Fibroblast of gingiva (primary cell): Measurements from ENCODE around the gene MACROD2.
A peak's percentile ranks its signal among the peaks of the same experiment; 100 is the strongest.

ENCODE experiments used
- DNase-seq: peaks from one replicate; pipeline ENCODE4 v3.0.0-alpha.2; 2011; ENCODE audit warnings: low read depth

MACROD2 gene

DNA sequence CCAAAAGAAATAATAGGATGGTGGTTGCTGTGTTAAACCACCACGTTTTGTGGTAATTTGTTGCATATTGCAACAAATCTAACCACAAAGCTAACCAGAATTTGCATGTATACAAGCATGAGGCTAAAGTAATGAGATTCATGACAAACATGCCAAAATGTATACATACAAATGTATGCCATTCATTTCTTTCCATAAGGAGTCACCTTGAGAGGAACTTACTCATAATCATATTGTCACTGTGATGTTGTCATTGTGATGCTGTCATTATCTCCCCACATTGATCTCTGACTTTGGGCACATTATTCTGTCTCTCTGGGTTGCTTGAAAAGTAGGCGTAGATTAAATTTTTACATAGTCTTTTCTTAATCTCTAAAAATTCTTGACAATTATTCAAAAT lies 1228.9 kb downstream of the MACROD2 start:
- no peak for DNase-seq

DNA sequence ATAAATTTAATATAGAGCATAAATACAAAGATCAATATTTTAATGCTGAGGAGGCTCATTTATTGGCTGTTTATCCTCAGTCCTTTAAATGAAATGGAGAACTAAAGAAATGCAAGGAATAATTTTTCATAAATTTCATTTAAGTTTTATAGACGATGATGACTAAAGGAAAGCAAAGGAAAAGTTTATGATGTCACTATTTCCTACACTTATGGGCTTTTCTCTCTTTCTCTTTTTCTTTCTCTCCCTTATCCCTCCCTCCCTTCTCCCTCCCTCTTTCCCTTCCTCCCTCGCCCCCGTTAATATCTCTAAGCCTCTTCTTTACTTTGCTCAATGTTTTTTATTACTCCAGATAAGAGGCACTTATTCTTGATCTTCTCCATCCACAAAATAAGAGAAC lies 1231.8 kb downstream of the MACROD2 start:
- DNase-seq: no peak

DNA sequence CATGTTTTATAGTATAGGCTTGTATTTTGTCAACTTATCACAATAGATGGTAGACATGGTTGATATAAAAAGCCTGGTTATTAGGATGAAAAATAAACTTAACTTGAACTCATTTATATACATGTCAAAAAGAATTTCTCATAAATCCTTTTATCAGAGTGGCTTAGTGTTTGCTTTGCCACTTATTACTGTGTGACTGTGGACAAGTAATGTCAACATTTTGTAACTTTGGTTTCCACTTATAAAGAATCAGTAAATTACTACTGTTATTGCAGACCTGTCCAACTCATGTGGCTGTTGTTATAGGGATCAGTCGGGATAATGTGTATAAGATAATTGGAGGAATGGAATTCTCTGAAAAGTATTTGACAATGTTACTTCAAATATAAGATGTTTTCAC lies 1236.9 kb downstream of the MACROD2 start:
- no peak for DNase-seq

DNA sequence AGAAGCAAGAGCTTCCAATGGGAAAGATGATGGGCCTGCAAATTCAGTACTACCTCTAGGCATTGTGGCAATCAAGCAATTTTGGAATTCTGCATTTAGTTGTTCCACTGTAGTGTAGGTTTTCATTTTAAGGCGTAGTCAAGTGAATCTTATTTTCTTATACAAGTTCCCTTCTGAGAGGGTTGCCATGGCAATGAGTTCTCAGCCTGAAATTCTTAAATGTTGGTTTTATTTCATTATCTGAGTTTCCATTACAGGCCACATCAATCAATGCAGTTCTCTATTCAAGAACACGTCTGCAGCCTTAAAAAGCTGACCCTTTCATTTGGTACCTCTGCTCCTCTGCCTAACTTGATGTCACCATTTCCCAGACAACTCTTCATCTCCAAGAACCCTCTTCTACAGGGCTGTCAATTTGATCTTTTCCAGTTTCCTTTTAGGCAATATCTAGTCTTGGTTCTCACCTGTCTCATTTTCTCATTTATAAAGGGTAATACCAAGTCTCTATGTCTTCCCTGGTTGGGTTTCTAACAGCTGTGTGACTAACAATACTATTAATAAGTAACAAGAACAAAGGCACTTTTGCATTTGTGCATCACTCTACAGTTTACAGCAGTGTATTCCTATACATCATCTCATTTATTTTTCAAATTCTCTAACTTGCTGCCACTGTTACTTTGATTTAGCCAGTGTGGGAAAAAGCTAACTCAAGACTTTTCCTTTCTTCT lies 1240.3 kb downstream of the MACROD2 start:
- no peak for DNase-seq

DNA sequence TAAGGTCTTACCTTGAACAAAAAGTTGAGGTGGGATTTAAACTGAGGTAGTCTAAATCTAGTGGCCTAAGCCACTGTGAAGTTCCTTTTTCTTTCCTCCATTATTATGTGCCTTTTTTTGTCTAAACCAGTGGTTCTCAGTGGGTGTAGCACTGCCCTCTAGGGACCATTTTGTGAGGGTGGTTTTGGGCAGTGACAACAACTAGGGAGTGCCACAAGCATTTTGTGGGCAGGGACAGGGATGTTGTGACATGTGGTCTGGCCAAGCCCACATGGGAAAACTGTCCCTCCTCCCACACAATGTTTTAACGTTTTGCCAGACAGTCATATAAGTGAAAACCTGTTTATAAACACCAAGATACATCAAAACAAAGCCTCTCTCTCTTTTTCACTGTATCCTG lies 1241.5 kb downstream of the MACROD2 start:
- DNase-seq: peak; percentile 50

DNA sequence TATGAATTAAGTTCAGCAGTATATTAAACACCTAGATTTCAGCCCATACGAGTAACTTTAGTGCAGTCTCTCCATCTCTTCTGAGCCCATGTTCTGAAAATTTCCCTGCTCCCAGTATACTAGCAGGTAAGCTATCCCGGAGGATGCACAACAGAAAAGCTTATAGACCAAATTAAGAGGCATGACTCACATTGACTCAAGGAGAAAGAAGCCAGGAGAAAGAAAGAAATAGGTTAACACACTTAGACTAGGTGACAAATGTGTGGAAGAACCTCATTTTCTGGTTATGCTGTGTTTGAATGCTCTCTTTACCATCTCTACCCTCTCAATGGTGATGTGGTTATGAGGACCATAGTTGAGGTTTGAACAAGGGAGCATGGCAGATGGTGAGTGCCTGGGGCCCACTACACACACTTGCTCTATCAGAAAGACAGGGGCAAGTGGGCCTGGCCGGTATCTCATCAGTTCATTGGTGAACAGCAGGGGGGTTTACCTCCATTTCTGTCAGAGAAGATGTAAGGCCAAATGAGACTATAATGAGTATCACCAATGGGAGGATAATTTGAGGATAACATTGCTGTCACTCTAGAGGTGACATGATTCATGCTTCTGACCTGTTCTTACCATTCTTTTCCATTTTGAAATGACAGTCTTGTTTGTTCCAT lies 1244.4 kb downstream of the MACROD2 start:
- DNase-seq: no peak

DNA sequence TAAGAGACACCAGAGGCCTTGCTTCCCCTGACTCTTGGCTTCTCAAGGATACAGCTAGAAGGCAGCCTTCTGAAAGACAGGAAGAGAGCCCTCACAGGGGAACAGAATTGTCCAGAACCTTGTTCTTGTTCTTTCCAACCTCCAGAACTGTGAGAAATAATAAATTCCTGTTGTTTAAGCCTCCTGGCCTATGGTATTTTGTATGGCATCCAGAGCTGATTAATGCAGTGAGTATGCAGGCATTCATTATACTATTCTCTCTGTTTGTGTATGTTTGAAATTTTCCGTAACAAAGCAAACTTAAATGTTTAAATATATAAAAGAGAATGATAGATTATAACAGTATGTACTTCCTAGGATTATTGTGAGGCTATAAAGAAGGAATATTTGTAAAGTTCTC lies 1245.5 kb downstream of the MACROD2 start:
- DNase-seq: peak; percentile 6

DNA sequence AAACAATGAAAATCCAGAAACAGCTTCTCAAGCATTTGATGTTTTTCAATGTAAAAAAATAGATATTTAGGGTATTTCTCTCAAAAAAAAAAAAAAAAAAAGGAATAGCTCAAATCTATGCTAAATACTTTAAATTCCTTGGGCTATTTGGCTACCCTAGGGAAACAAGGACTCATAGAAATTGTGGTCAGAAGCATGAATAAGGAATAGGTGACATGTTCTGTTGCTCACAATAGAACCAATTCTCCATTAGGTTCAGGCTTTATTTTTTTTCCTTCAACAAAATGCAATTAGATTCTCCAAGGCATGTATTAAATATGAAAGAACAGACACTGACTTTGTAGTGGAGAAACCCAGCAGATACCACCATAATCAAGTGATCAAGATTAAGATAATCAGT lies 1246.4 kb downstream of the MACROD2 start:
- no peak for DNase-seq

DNA sequence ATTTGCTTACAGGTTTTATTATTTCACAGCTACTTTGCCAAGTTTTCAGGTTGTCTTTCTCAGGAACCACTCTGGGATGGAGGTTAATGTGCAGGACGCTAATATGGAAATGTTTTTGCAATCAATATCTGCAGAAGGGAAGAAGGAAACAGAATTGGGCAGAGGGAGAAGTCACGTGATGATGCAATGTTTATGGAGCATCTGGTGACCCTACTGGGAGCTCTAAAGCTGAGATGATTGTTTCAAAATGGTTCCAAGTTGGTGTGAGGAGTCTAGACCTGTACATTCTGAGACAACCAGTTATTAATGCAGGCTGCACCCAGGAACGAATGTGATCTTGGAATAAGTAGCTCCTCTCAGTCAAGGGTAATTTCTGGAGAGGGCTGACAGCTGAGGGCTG lies 1247.5 kb downstream of the MACROD2 start:
- DNase-seq: no peak

DNA sequence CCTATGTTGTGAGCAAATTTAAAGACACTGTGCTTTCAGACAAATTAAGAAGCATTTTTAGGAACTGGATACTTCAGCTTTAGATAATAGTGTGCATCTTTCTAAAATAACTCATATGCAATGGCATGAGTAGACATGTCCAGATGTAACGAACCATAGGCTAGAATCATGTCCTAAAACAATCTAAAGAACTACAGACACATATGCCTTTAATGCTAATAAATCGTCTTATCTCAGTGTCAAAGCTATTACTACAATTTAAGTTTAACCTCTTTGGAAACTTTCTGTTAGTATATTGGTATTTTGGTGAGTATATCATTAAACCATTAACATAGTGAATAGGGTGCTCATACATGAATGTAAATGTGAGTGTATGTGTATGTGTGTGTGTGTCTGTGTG lies 1250.6 kb downstream of the MACROD2 start:
- no peak for DNase-seq

DNA sequence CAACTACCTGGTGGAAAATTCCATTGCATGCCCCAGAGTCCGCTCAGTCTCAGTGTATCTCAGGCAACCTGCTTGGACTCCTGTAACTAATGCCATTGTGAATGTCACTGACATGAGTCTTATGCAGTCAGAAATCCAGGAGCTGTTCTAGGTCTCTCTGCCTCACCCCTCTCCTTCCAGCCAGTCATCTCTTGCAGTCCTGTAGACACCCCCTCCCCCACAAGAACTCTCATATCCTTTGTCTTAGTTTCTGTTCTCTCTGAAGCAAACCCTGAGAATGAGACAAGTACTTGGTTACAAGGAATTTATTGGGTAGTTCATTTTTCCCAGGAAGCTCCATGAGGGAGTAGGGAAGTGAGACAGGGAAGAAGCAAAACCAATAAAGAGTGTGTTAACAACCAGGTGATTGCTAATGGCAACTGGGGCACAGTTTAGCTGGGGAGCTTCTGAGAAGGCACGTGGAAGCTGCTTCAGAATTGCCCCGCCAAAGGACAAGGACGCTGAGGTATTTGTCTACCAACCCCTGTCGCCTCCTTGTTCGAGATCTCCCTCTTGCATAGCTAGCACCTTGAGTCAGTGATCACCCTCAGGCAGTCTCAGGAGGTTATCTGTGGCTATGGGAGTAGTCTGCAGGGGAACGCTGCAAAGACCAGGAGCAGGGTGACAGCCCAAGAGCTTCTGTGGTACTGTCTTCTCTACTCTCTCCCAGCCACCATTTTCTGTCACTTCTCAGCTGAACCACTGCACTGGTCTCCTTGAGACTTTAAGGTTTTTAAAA lies 1253.5 kb downstream of the MACROD2 start:
- no peak for DNase-seq

DNA sequence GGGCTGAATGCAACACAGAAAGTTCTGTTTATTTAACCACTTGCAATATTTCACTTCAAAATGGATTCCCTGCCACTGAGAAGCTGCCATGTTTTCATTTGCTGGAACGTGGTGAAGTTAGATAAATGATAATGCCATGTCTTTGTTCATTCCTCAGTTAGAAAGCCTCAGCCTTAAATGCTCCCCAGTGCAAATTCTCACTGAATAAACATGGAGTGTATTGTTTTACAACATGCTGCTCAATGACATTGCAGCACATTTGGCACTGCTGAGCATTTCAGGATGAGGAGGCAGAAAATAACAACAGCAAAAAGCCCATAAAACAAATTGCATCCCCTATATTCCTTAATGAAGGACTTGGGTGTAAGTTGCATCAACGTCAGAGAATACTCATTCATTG lies 1255.9 kb downstream of the MACROD2 start:
- DNase-seq: no peak

DNA sequence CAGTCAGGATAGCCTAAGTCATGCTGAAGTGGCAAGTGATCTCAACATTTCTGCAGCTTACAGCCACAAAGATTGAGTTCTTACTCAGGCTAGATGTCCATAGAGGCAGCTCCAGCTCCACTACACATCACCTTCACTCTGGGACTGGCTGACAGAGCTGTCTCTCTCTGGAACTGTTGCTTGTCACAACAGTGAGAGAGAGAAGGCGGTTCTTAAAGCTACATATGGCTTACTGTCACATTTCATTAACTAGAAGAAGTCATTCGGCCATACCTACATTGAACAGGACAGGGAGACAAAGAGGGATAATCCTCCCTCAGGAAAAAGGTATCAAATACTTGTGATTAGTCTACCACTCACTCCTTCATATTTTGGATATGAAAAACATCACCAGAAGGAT lies 1257.0 kb downstream of the MACROD2 start:
- no peak for DNase-seq

DNA sequence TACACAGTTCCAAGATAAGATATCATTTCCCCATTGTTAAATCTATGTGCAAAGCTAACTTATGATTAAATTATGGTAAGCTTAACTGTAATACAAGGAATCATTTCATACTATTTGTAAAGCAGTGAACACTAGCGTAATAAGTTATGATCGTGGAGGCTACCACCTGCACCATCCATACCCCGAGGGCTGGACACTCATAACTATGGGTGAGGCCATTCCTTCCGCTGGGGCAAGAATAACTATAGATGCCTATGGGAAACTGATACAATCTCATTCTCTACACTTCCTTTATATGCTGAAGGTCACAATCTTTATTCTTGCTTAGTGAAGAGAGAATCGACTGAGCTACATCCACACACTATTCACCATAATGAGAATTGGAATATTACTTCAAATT lies 1258.1 kb downstream of the MACROD2 start:
- no peak for DNase-seq

DNA sequence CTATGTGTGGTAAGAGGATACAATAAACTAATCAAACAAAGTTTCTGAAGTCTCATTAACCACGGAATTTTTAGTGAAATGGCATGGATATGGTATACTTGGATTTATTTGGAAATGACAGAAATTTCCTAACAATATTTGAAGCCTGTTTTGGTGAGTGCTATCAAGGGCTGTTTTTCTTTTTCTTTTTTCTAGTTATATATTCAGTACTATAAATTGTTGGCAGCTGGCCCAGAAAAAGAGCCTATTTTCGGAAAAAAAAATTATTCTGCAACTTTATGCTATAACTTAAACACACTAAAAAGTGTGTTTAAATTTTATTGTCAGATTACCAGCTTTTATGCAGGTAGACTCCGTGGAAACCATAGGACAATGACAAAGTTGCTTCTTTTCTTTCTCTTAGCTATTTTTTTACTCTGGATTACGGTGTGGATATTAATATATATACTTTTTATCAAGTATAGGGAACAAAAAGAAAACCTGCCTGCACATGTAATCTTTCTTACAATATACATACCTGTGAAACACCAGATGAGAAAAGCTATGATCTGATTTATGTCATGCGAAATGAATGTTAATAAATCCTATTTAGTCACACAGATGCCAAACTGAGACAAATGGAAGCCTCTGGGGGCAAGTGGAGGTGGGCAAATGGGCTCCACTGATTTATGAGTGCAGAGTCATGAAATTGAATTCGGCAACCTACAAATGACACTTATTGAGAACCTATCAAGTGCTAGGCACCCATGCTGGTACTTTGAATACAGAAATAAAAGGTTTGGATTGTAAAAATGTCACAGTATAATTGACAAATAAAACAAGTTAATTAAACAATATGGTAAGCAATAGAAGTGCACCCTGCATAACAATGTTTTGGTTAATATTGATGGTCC lies 1261.6 kb downstream of the MACROD2 start:
- DNase-seq: no peak

DNA sequence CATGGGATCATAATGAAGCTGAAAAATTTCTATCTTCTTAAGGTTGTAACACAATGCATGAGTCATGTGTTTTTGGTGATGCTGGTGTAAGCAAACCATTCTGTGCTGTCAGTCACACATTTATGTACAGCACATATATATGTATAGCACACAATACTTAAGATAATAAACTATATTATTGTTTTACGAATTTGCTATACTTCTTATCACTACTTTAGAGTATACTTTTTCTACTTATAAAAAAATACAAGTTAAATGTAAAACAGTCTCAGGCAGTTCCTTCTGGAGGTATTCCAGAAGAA lies 1262.2 kb downstream of the MACROD2 start:
- no peak for DNase-seq

DNA sequence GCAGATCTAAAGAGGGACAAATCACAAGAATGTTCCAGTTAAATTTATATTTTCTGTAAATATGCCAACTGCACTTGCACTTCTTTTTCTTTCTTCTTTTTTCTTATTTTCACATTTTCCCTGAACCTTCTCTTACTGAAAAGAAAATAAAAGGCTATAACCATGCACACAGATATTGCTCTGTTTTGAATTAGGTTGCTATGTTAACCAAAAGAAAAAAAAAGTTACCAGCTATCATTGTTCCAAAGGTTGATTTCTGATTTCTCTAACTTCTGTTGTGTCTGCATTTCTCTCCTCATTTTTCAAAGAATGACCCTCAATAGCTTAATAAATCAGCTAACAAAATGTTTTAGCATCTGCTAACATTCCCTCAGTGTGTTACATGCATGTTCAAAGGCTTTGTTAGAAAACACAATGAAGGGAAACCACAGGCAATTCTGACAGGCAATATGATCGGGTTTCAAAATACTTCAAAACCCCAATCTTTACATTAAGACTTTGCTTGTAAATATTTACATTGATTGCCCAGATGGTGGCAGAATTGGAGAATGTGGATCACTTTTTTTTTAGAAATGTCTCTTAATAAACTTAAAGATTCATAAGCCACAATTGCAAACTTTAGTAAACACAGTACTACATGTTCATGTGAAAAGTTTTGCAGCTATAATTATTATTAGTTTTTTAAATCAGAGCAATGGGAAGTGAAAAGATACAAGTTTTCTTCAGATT lies 1270.4 kb downstream of the MACROD2 start:
- DNase-seq: no peak

DNA sequence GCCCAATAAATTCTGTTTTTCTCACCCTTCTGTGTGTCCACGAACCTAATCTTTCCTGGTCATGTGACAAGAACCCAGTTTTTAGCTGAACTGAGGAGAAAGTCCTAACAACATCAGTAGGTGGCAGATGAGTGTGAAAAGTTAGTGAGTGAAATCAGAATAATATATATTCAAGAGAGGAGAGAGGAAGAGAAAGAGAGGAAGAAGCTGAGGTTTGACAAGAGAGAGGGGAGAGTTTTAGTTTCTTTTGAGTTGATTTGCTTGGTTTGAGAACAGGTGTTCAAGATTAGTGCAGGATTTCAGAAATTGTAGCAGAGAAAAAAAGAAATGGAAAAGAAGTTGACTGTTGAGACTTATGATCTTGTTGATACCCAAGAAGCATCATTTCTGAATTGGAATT lies 1272.6 kb downstream of the MACROD2 start:
- DNase-seq: no peak

DNA sequence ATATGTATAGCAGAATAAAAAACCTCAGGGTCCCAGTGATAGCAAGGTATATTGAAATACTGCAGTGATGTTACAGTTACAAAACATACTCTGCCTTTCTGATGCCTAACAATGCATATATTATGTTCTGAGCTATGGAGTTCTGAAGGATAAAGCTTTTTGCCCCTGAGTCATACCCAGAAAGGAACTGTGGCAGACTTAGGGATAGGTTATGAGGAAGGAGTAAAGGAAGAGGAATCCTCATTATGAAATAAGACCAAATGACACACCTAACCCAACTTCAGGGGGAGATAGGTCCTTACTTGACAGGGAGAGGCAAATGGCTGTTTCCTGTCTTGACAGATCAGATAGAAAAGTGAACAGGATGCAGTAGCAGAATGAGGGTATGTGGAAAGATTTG lies 1282.7 kb downstream of the MACROD2 start:
- no peak for DNase-seq

DNA sequence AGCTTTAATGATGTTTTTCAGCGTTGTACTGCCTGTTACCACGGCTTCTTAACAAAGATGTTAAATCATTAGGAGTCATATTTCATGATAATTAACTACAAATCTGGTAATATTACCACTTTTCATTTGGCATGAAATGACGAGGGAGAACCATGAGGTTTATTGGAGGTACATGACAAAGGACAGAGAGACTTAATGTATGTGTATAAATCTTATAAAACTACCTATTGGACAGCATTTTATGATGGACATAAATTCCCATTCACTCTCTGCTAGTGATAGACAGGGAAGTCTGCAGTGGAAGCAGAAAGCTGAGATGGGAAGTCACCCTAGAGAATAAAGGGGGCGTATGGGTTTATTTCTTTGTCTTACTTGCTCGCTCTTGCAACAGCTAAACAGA lies 1292.0 kb downstream of the MACROD2 start:
- DNase-seq: no peak

DNA sequence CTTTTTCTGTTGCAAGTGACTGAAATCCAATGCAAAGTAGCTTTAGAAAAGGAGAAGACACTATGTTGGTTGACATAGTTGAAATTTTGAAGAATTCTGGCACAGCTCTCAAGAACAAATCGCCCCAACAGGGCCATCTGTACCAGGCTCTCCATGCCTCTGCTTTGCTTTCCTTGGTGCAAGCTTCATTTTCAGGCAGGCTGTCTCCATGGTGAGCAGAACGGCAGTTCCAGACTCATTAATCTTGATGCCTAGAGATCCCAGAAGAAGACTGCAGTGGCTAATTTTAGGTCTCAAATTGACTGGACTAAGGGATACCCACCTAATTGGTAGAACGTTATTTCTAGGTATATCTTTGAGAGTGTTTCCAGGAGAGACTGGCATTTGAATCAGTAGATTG lies 1292.8 kb downstream of the MACROD2 start:
- no peak for DNase-seq

DNA sequence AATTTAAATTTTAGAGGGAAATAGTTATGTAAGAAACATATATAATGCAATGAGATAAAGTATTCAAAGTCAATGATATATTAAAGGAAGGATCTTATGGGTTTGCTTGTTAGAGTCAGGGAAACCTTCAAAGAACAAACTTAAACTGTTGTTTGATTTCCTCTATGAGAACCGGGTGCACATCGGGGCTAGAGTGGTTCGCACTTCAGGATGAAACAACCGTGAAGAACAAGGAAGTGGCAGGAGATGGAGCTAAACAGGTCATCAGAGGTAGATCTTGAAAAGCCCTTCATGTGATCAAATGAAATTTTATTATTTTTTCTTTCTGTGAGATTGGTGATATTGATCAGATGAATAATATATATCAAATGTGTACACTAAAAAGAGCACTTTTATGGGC lies 1294.0 kb downstream of the MACROD2 start:
- DNase-seq: no peak
